ENCODE data around the gene PSEN1. TPM values are rescaled to one million over a fixed set of nuclear protein-coding genes. Genes with fewer than 3 reads are reported as not detected.

PSEN1 gene
- total RNA-seq, 4 donors from 2014 or later = 46.5 to 90.9 (median 62.0) TPM

DNA sequence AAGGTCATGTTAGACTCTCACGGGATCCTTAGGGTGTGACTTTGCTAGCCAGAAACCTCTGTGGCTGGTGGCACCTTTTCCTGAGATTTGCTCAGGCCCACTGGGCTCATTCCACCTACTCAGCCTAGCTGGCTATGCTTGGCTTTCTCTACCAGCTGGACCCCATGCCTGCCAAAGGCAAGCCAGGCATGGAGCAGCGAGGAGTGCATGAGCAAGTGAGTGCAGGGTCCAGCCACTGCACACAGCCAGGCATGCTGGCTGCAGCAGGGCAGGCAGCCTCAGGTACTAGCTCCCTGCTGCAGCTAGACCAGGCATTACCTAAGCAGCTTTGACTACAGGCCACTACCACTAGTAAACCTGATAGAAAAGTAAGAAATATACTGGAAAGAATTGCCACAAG lies 71.3 kb downstream of the PSEN1 start:
- Histone ChIP-seq H3K36me3 (peaks cover 71% of the 10 kb centered on the region), H3K9me3 (no peaks in the 10 kb centered on the region), H3K27ac (no peak overlapping the region), H3K4me3 (no peak overlapping the region), H3K4me1 (no peaks in the 10 kb centered on the region), H3K27me3 (no peaks in the 10 kb centered on the region)
- WGBS = 100% methylated on average over 1 of the region's 2 CpGs
- TF ChIP-seq EP300 (IDR thresholded peaks at IDR 0.05) (no peak), POLR2AphosphoS5 (IDR thresholded peaks at IDR 0.05) (no peak), POLR2A (IDR thresholded peaks at IDR 0.05) (no peak)
- TF ChIP-seq, protein P1, sequence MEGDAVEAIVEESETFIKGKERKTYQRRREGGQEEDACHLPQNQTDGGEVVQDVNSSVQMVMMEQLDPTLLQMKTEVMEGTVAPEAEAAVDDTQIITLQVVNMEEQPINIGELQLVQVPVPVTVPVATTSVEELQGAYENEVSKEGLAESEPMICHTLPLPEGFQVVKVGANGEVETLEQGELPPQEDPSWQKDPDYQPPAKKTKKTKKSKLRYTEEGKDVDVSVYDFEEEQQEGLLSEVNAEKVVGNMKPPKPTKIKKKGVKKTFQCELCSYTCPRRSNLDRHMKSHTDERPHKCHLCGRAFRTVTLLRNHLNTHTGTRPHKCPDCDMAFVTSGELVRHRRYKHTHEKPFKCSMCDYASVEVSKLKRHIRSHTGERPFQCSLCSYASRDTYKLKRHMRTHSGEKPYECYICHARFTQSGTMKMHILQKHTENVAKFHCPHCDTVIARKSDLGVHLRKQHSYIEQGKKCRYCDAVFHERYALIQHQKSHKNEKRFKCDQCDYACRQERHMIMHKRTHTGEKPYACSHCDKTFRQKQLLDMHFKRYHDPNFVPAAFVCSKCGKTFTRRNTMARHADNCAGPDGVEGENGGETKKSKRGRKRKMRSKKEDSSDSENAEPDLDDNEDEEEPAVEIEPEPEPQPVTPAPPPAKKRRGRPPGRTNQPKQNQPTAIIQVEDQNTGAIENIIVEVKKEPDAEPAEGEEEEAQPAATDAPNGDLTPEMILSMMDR (IDR thresholded peaks at IDR 0.05) = no peak
- no peak for DNase-seq (ENCODE audit: low spot score in 2 of 2)

DNA sequence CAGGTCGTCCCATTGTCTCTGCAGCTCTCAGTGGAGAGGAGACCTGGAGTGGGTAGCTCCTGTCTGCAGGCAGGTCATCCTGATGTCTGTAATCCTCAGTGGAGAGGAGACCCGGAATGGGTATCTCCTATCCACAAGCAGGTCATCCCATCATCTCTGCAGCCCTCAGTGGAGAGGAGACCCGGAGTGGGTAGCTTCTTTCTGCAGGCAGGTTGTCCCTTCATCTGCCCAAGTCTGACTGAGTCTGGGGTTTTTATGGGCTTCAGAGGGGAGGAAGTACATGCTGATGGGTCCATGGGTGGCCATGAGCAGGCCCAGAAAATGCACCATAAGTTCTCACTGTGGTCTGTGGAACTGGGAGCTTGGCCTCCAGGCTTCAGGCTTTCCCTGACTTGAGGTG lies 72.1 kb downstream of the PSEN1 start:
- H3K36me3 ChIP-seq = peaks cover 71% of the 10 kb centered on the region

DNA sequence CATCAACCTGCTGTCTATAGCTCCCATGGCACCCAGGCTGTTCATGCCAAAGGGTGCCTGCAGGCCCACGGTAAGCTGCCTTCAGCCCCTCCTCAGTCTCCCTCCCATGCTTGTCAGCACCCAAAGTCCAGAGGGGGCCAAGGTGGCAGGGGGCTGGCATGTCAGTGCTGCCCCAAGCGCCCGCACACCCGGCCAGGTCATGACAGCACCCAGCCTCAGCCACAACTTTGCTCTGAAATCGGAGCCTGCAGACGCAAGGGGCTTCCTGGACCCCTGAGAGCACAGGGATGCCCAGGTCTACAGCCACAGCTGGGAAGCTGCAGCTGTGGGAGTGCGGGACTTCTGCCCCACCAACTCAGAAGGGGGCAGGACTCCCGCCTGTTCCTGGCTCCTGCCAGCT lies 72.5 kb downstream of the PSEN1 start:
- no peaks in the 10 kb centered on the region for H3K9me3 ChIP-seq
- H3K4me1 ChIP-seq = no peaks in the 10 kb centered on the region
- TF ChIP-seq POLR2A (IDR thresholded peaks at IDR 0.05) = no peak
- TF ChIP-seq, protein P1 (IDR thresholded peaks at IDR 0.05) = no peak
- WGBS = 97% methylated on average over 7 of the region's 8 CpGs
- DNase-seq (ENCODE audit: low spot score in 2 of 2) = no peak
- no peak overlapping the region for H3K4me3 ChIP-seq
- H3K27me3 ChIP-seq = no peaks in the 10 kb centered on the region
- no peak overlapping the region for H3K27ac ChIP-seq
- peaks cover 72% of the 10 kb centered on the region for H3K36me3 ChIP-seq

More for the DNA sequence above, 72.1 kb downstream of the PSEN1 start:
- no peak overlapping the region for H3K4me3 ChIP-seq
- no peaks in the 10 kb centered on the region for H3K4me1 ChIP-seq
- 100% methylated on average over 3 of the region's 3 CpGs for WGBS
- no peaks in the 10 kb centered on the region for H3K27me3 ChIP-seq
- no peak overlapping the region for H3K27ac ChIP-seq
- TF ChIP-seq EP300 (IDR thresholded peaks at IDR 0.05) (no peak), POLR2A (IDR thresholded peaks at IDR 0.05) (no peak), POLR2AphosphoS5 (IDR thresholded peaks at IDR 0.05) (no peak)
- TF ChIP-seq, protein P1 (IDR thresholded peaks at IDR 0.05) = no peak
- no peak for DNase-seq (ENCODE audit: low spot score in 2 of 2)
- H3K9me3 ChIP-seq = no peaks in the 10 kb centered on the region

DNA sequence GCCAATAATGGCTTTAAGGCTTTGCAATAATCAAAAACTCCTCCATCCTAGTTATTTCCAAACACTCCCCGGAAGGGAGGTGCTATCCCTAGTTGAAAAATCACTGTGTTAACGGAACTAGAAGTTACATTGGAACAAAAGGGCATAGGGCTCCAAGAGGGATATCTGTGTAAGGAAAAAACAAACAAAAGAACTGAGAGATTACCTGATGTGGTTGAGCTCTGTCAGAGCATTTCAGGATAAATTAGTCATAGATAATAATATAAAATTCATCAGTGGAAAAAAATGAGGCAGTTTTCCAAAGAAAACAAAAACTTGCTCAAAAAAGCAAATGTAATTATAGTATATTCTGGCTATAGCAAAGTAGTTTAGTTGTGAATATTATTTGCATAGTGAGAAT lies 73.6 kb downstream of the PSEN1 start:
- Histone ChIP-seq H3K4me1 (no peaks in the 10 kb centered on the region), H3K4me3 (no peak overlapping the region), H3K27ac (no peak overlapping the region), H3K9me3 (no peaks in the 10 kb centered on the region), H3K27me3 (no peaks in the 10 kb centered on the region), H3K36me3 (peaks cover 78% of the 10 kb centered on the region)
- WGBS = 87% methylated on average over 2 of the region's 2 CpGs
- DNase-seq (ENCODE audit: low spot score in 2 of 2) = no peak
- TF ChIP-seq EP300 (IDR thresholded peaks at IDR 0.05) (no peak), POLR2A (IDR thresholded peaks at IDR 0.05) (no peak), POLR2AphosphoS5 (IDR thresholded peaks at IDR 0.05) (no peak)
- TF ChIP-seq, protein P1 (IDR thresholded peaks at IDR 0.05) = no peak

DNA sequence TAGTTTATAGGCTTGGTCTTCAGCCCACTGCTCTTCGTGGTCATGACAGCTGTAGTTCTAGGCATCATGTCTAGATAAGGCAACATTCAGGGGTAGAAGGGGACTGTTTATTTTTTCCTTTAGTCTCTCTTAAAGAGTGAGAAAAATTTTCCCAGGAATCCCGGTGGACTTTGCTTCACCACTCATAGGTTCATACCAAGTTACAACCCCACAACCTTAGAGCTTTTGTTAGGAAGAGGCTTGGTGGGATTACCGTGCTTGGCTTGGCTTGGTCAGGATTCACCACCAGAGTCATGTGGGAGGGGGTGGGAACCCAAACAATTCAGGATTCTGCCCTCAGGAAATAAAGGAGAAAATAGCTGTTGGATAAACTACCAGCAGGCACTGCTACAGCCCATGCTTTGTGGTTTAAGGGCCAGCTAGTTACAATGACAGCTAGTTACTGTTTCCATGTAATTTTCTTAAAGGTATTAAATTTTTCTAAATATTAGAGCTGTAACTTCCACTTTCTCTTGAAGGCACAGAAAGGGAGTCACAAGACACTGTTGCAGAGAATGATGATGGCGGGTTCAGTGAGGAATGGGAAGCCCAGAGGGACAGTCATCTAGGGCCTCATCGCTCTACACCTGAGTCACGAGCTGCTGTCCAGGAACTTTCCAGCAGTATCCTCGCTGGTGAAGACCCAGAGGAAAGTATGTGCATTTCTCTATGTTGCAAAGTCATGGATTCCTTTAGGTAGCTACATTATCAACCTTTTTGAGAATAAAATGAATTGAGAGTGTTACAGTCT lies 75.1 kb downstream of the PSEN1 start:
- H3K36me3 ChIP-seq = peaks cover 83% of the 10 kb centered on the region
- 93% methylated on average over 7 of the region's 7 CpGs for WGBS

More for the DNA sequence above, 75.1 kb downstream of the PSEN1 start:
- no peak for TF ChIP-seq POLR2A (IDR thresholded peaks at IDR 0.05)
- TF ChIP-seq EP300 (IDR thresholded peaks at IDR 0.05) = no peak
- TF ChIP-seq, protein P1 (IDR thresholded peaks at IDR 0.05) = no peak
- TF ChIP-seq POLR2AphosphoS5 (IDR thresholded peaks at IDR 0.05) = no peak
- Histone ChIP-seq H3K27me3 (no peaks in the 10 kb centered on the region), H3K4me3 (no peak overlapping the region), H3K9me3 (no peaks in the 10 kb centered on the region), H3K27ac (no peak overlapping the region), H3K4me1 (no peaks in the 10 kb centered on the region)
- no peak for DNase-seq (ENCODE audit: low spot score in 2 of 2)

Measured in suprapubic skin (tissue), 4 donors.